K562 (cell line): ENCODE measurements around the gene ALPP.

Experiments
- ARID3A ChIP-seq: IDR thresholded peaks from 2 replicates; pipeline ENCODE4 v1.6.1; 2012; ENCODE audit warnings: low read depth, low read length, improper control_type of control experiment, borderline replicate concordance
- EZH2 ChIP-seq: IDR thresholded peaks from 2 replicates; pipeline ENCODE4 v1.6.1; 2012; ENCODE audit warnings: low read depth, mild to moderate bottlenecking, inconsistent platforms, low read length, borderline replicate concordance
- POLR2AphosphoS2 ChIP-seq: IDR thresholded peaks from 2 replicates; pipeline ENCODE4 v1.6.1; 2012; ENCODE audit warnings: low read length, improper control_type of control experiment
- PRMT5 ChIP-seq: sonication (generic); formaldehyde crosslinking; IDR thresholded peaks from 2 replicates; pipeline ENCODE4 v1.5.0; 2020; ENCODE audit warnings: missing genetic modification reagents
- RAD21 ChIP-seq, 2 experiments: fragments of 250-450 bp in 1 of 2; fragments of 450-650 bp in 1 of 2; sonication (Bioruptor Pico) in 1 of 2; formaldehyde crosslinking in 1 of 2; IDR thresholded peaks in 1 of 2; conservative IDR thresholded peaks in 1 of 2; 2 replicates each; pipeline versions ENCODE4 v1.4.0 to v1.8.0; 2020 to 2022; ENCODE audit warnings: mild to moderate bottlenecking in 2 of 2, moderate library complexity in 1 of 2
- SIN3B ChIP-seq: fragments of 450-650 bp; IDR thresholded peaks from 2 replicates; pipeline ENCODE4 v1.6.1; 2017; ENCODE audit warnings: low read depth, mild to moderate bottlenecking, moderate library complexity
- SP1 ChIP-seq: sonication (generic); formaldehyde crosslinking; IDR thresholded peaks from 2 replicates; pipeline ENCODE4 v1.8.1; 2022; ENCODE audit warnings: mild to moderate bottlenecking, missing genetic modification reagents
- ZNF282 ChIP-seq: sonication (generic); formaldehyde crosslinking; IDR thresholded peaks from 2 replicates; pipeline ENCODE4 v1.8.1; 2023; ENCODE audit warnings: missing genetic modification reagents
- ZNF695 ChIP-seq: fragments of 450-650 bp; formaldehyde crosslinking; IDR thresholded peaks from 2 replicates; pipeline ENCODE4 v1.4.0; 2020; ENCODE audit warnings: mild to moderate bottlenecking, moderate library complexity
- ZNF780A ChIP-seq: fragments of 250-450 bp; sonication (Bioruptor Pico); IDR thresholded peaks from 2 replicates; pipeline ENCODE4 v1.5.0; 2021; ENCODE audit warnings: mild to moderate bottlenecking

- TF ChIP-seq RAD21 (CRISPR knock-in tag; conservative IDR thresholded peaks at IDR 0.05 in 1 of 2, IDR thresholded peaks at IDR 0.05 in 1 of 2): no peak
- TF ChIP-seq SIN3B: no peak
- TF ChIP-seq ZNF695 (CRISPR knock-in tag): no peak
- TF ChIP-seq ZNF780A (CRISPR knock-in tag): no peak
- no peak for TF ChIP-seq ZNF282 (CRISPR knock-in tag)
- TF ChIP-seq PRMT5 (CRISPR knock-in tag): no peak
- TF ChIP-seq ARID3A: no peak
- TF ChIP-seq POLR2AphosphoS2: no peak
- no peak for TF ChIP-seq EZH2
- no peak for TF ChIP-seq SP1 (CRISPR knock-in tag)
Observed at GRCh38 chr2:232376260-232376659, 2.3 kb upstream of the ALPP start.
